Lung (tissue), 12 donors: ENCODE measurements around the gene ANO1. TPM values are rescaled to one million over a fixed set of nuclear protein-coding genes. Genes with fewer than 3 reads are reported as not detected.

Source experiments
- ATAC-seq: fragments of 200-7000 bp; cut with Tn5 transposase; one replicate; pipeline ENCODE4 v1.9.1; 2020; ENCODE audit warnings: moderate number of reproducible peaks; ENCODE audit not compliant: insufficient read depth, low FRiP score
- DNase-seq, 3 donors: peaks; one replicate each; pipeline ENCODE4 v3.0.0-alpha.2; 2013 to 2017
- H3K27ac ChIP-seq, 2 donors: one replicate each; pipeline ENCODE4 v1.5.1; 2013; ENCODE audit warnings: mild to moderate bottlenecking in 2 of 2, moderate library complexity in 2 of 2, control low read depth in 1 of 2, inconsistent platforms in 1 of 2, low read depth in 1 of 2, low read length in 1 of 2
- H3K27me3 ChIP-seq, 3 donors: one replicate each; pipeline ENCODE4 v1.5.1; 2013; ENCODE audit warnings: low read length in 2 of 3; ENCODE audit not compliant: control insufficient read depth in 3 of 3, insufficient read depth in 3 of 3
- H3K36me3 ChIP-seq, 4 donors: one replicate each; pipeline ENCODE4 v1.5.1; 2013; ENCODE audit warnings: low read length in 4 of 4, mild to moderate bottlenecking in 1 of 4, moderate library complexity in 1 of 4; ENCODE audit not compliant: control insufficient read depth in 4 of 4, insufficient read depth in 4 of 4
- H3K4me1 ChIP-seq, 5 donors: one replicate each; pipeline ENCODE4 v1.5.1; 2013; ENCODE audit warnings: low read length in 5 of 5, mild to moderate bottlenecking in 2 of 5, moderate library complexity in 1 of 5; ENCODE audit not compliant: control insufficient read depth in 5 of 5, insufficient read depth in 5 of 5
- H3K4me3 ChIP-seq: one replicate; pipeline ENCODE4 v1.5.1; 2013; ENCODE audit warnings: mild to moderate bottlenecking, control low read depth, moderate library complexity
- H3K9ac ChIP-seq, 2 donors: one replicate each; pipeline ENCODE4 v1.5.1; 2013; ENCODE audit warnings: low read length in 2 of 2, control low read depth in 1 of 2; ENCODE audit not compliant: insufficient read depth in 1 of 2
- H3K9me3 ChIP-seq, 4 donors: one replicate each; pipeline ENCODE4 v1.5.1; 2013; ENCODE audit warnings: low read length in 3 of 4, mild to moderate bottlenecking in 1 of 4, moderate library complexity in 1 of 4; ENCODE audit not compliant: control insufficient read depth in 4 of 4, insufficient read depth in 3 of 4
- CTCF ChIP-seq: IDR thresholded peaks from 2 replicates; pipeline ENCODE4 v1.5.1; 2012; ENCODE audit warnings: mild to moderate bottlenecking; ENCODE audit errors: control extremely low read depth, extremely low read depth
- WGBS, 2 donors: extraction: QIAGEN DNeasy Blood & Tissue Kit; methylation state at CpG; one replicate each; pipeline ENCODE4 v1.1.7; 2013; 5-methylcytosine and 5-hydroxymethylcytosine counted together
- polyA plus RNA-seq, 2 donors: library from polyadenylated mRNA; stranded (reverse); fragments of 200-250 nt; gene quantifications; one replicate each; pipeline ENCODE4 v1.2.1, GENCODE V29; 2013
- total RNA-seq, 2 donors: library from RNA; depleted of rRNA in 1 of 2; stranded (reverse); fragments of >200 nt in 1 of 2; gene quantifications; one replicate each; pipeline ENCODE4 v1.2.1, GENCODE V29; 2014 to 2021
- donor health status: control.
- donor health status: control.
- donor health status: Bipolar disorder and iron deficiency.
- donor health status: healthy.
- donor health status: DM: yes; HTN: yes; CAD: no.

ANO1 gene
- total and polyA plus RNA-seq, 4 donors = 1.2 to 10.8 (median 5.5) TPM

GRCh38 chr11:70048279-70049024 lies 29.7 kb upstream of the ANO1 start:
- H3K4me1 ChIP-seq = no peaks in the 10 kb centered on the region
- ATAC-seq (no peak), DNase-seq (peak in 2 of 3 donors; percentile 7 to 33)
- 41 to 46% methylated on average over 11 of the region's 12 CpGs for WGBS, 2 donors
- no peak for TF ChIP-seq CTCF
- H3K27me3 ChIP-seq = no peaks in the 10 kb centered on the region
- H3K36me3 ChIP-seq = no peaks in the 10 kb centered on the region
- peaks cover 0 to 2% (median 0%) of the 10 kb centered on the region in 4 donors for H3K9me3 ChIP-seq
- no peak overlapping the region for H3K4me3 ChIP-seq
- no peak overlapping the region for H3K9ac ChIP-seq
- no peak overlapping the region for H3K27ac ChIP-seq

GRCh38 chr11:70049045-70049444 lies 29.1 kb upstream of the ANO1 start:
- ATAC-seq = no peak
- DNase-seq = no peak
- Histone ChIP-seq H3K36me3 (no peaks in the 10 kb centered on the region), H3K27me3 (no peaks in the 10 kb centered on the region), H3K4me3 (no peak overlapping the region), H3K27ac (no peak overlapping the region), H3K9ac (no peak overlapping the region), H3K4me1 (no peaks in the 10 kb centered on the region), H3K9me3 (peaks cover 0 to 3% (median 0%) of the 10 kb centered on the region in 4 donors)
- TF ChIP-seq CTCF = no peak
- WGBS, 2 donors = 69 to 71% methylated on average over 5 of the region's 5 CpGs

GRCh38 chr11:70050243-70050642 lies 27.9 kb upstream of the ANO1 start:
- peaks cover 0 to 5% (median 0%) of the 10 kb centered on the region in 4 donors for H3K9me3 ChIP-seq
- no peak overlapping the region for H3K4me3 ChIP-seq
- no peaks in the 10 kb centered on the region for H3K36me3 ChIP-seq
- DNase-seq (no peak), ATAC-seq (no peak)
- H3K4me1 ChIP-seq = no peaks in the 10 kb centered on the region
- H3K27ac ChIP-seq = no peak overlapping the region
- 69 to 70% methylated on average over 7 of the region's 7 CpGs for WGBS, 2 donors
- no peak overlapping the region for H3K9ac ChIP-seq
- no peak for TF ChIP-seq CTCF
- H3K27me3 ChIP-seq = no peaks in the 10 kb centered on the region

- 86 to 89% methylated on average over 3 of the region's 3 CpGs for WGBS, 2 donors
- peaks cover 0 to 5% (median 0%) of the 10 kb centered on the region in 4 donors for H3K9me3 ChIP-seq
- no peaks in the 10 kb centered on the region for H3K4me1 ChIP-seq
- no peak overlapping the region for H3K9ac ChIP-seq
- no peak overlapping the region for H3K27ac ChIP-seq
- H3K27me3 ChIP-seq = no peaks in the 10 kb centered on the region
- no peak overlapping the region for H3K4me3 ChIP-seq
- DNase-seq = no peak
- no peaks in the 10 kb centered on the region for H3K36me3 ChIP-seq
- no peak for TF ChIP-seq CTCF
- no peak for ATAC-seq
Observed at GRCh38 chr11:70054004-70054403, 24.1 kb upstream of the ANO1 start.
